Heart right ventricle (tissue), 16 donors: ENCODE measurements around the gene VPS54. TPM values are rescaled to one million over a fixed set of nuclear protein-coding genes. Genes with fewer than 3 reads are reported as not detected.

Experiments used
- ATAC-seq, 8 donors: fragments of 200-7000 bp; cut with Tn5 transposase; one replicate each; pipeline ENCODE4 v1.9.1; 2020; ENCODE audit warnings: mild to moderate bottlenecking in 8 of 8, moderate library complexity in 8 of 8, moderate number of reproducible peaks in 1 of 8
- DNase-seq, 2 donors: peaks; one replicate each; pipeline ENCODE4 v3.0.0-alpha.2; 2020
- H3K27ac ChIP-seq, 10 donors: fragments of 200-600 bp; sonication (generic) in 2 of 10; one replicate each; pipeline versions ENCODE4 v1.5.0 to v1.8.0; 2020 to 2022; ENCODE audit warnings: mild to moderate bottlenecking in 3 of 10
- H3K27me3 ChIP-seq, 7 donors: fragments of 200-600 bp; one replicate each; pipeline ENCODE4 v1.8.0; 2021 to 2022; ENCODE audit warnings: mild to moderate bottlenecking in 2 of 7
- H3K36me3 ChIP-seq, 9 donors: fragments of 200-600 bp; sonication (generic) in 1 of 9; one replicate each; pipeline versions ENCODE4 v1.5.0 to v1.8.0; 2020 to 2022; ENCODE audit warnings: mild to moderate bottlenecking in 2 of 9
- H3K4me1 ChIP-seq, 9 donors: fragments of 200-600 bp; sonication (generic) in 1 of 9; one replicate each; pipeline versions ENCODE4 v1.5.0 to v1.8.0; 2020 to 2022; ENCODE audit warnings: mild to moderate bottlenecking in 4 of 9
- H3K4me3 ChIP-seq, 10 donors: fragments of 200-600 bp; sonication (generic) in 2 of 10; one replicate each; pipeline versions ENCODE4 v1.5.0 to v1.8.0; 2020 to 2022; ENCODE audit warnings: mild to moderate bottlenecking in 7 of 10, moderate library complexity in 2 of 10
- H3K9me3 ChIP-seq, 11 donors: fragments of 200-600 bp in 10 of 11; sonication (generic) in 2 of 11; one replicate each; pipeline versions ENCODE4 v1.5.0 to v1.8.0; 2013 to 2022; ENCODE audit warnings: mild to moderate bottlenecking in 2 of 11, control low read depth in 1 of 11, moderate library complexity in 1 of 11
- WGBS, 2 donors: extraction: QIAGEN DNeasy Blood & Tissue Kit; methylation state at CpG; one replicate each; pipeline ENCODE4 v1.1.7; 2013; ENCODE audit warnings: inconsistent platforms in 1 of 2; 5-methylcytosine and 5-hydroxymethylcytosine counted together
- intact Hi-C, 10 donors: fragments of 100-400 bp; cut with DNase I; formaldehyde crosslinking; loops; one replicate each; pipeline versions ENCODE4 v1.11.1 to v1.14.2; 2022
- polyA plus RNA-seq, 2 donors: library from polyadenylated mRNA; stranded (reverse); fragments of 200-250 nt; gene quantifications; one replicate each; pipeline ENCODE4 v1.2.3, GENCODE V29; 2013
- total RNA-seq, 10 donors: library from RNA; stranded (reverse); fragmentation: NEBNext Ultra II Directional in 3 of 10; extraction: Animal tissue kit (Norgen Biotek cat#: 25700) in 3 of 10; gene quantifications; one replicate each; pipeline versions ENCODE4 v1.2.1 to v1.2.4, GENCODE V29; 2021 to 2023
- TF ChIP-seq, protein P1 (sequence below), 9 donors: fragments of 200-600 bp; sonication (generic) in 2 of 9; IDR thresholded peaks; one replicate each; pipeline versions ENCODE4 v1.5.0 to v1.8.0; 2021 to 2022; ENCODE audit warnings: antibody characterized with exemption in 9 of 9, mild to moderate bottlenecking in 5 of 9, moderate library complexity in 1 of 9
- donor health status: Arrhythmogenic right ventricular cardiomyopathy.
- donor health status: ischemic (EF 13 %, LVEDD 7.1; RV severe dilation, severe dysfunction).
- donor health status: healthy with polysubstance abuse.
- donor health status: DM: no; HTN: yes; CAD: no.
- donor health status: DM: no; HTN: no; CAD: no.
- donor health status: ischemic (EF 25% LVEDD 6.9; RV normal size, moderate dysfunction).
- donor health status: ischemic (EF 25% LVEDD 5.7; RV mildly dilated, moderate dysfunction).
- donor health status: healthy.
- donor health status: DM: yes; HTN: yes; CAD: no.
- donor health status: Ischemic cardiomyopathy.
- donor health status: ischemic (EF 35%, LVEDD 5.7; RV mildly dilated, moderate dysfunction).
- donor health status: nonischemic (EF 11% LVEDD 7.7; RV severe dilation, severe dysfunction).
- donor health status: DM: yes; HTN: yes; CAD: no.
- donor health status: PGD.
- donor health status: ischemic (EF 29% LVEDD 5.4; RV normal size, mild dysfunction).
- donor health status: nonischemic (EF 23%, LVEDD 6.1; RV moderate dilation, normal function).

Gene VPS54
- total and polyA plus RNA-seq, 12 donors, result 8.3 to 12.7 (median 10.5) TPM

DNA sequence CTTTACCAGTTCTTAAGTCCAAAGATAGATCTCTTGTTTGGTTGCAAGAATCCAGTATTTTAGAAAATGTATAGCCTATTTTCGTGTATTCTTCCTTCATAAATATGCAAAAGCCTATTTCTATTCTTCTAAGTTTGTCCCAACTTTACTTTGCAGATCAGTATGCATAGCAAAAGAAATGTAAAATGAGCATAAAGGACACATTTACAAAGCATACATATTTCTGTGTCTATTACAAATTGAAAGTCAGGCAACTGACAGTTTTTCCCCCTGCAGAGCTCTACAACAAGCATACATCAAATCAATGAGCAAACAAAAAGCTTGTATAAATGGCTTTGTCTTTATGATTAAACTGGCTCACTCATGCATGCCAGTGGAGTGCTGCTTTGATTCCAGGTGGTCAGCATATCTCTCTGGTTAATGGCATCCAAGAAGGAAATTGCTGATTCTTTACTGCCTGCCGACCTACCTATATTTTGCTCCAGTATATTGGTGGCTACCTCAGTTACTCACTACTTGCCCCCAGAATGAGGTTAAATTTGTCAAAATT lies 10.0 kb upstream of the VPS54 start:
- no peaks in the 10 kb centered on the region for H3K36me3 ChIP-seq
- H3K27ac ChIP-seq, result no peak overlapping the region
- no peak for ATAC-seq
- peaks cover 0 to 2% (median 0%) of the 10 kb centered on the region in 11 donors for H3K9me3 ChIP-seq
- 91 to 92% methylated on average over 2 of the region's 2 CpGs for WGBS, 2 donors
- TF ChIP-seq, protein P1, sequence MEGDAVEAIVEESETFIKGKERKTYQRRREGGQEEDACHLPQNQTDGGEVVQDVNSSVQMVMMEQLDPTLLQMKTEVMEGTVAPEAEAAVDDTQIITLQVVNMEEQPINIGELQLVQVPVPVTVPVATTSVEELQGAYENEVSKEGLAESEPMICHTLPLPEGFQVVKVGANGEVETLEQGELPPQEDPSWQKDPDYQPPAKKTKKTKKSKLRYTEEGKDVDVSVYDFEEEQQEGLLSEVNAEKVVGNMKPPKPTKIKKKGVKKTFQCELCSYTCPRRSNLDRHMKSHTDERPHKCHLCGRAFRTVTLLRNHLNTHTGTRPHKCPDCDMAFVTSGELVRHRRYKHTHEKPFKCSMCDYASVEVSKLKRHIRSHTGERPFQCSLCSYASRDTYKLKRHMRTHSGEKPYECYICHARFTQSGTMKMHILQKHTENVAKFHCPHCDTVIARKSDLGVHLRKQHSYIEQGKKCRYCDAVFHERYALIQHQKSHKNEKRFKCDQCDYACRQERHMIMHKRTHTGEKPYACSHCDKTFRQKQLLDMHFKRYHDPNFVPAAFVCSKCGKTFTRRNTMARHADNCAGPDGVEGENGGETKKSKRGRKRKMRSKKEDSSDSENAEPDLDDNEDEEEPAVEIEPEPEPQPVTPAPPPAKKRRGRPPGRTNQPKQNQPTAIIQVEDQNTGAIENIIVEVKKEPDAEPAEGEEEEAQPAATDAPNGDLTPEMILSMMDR (IDR thresholded peaks at IDR 0.05), result no peak
- intact Hi-C loops, result no loop called here
- H3K27me3 ChIP-seq, result peaks cover 0 to 3% (median 0%) of the 10 kb centered on the region in 7 donors
- H3K4me3 ChIP-seq, result no peak overlapping the region
- DNase-seq, result no peak
- H3K4me1 ChIP-seq, result no peaks in the 10 kb centered on the region

DNA sequence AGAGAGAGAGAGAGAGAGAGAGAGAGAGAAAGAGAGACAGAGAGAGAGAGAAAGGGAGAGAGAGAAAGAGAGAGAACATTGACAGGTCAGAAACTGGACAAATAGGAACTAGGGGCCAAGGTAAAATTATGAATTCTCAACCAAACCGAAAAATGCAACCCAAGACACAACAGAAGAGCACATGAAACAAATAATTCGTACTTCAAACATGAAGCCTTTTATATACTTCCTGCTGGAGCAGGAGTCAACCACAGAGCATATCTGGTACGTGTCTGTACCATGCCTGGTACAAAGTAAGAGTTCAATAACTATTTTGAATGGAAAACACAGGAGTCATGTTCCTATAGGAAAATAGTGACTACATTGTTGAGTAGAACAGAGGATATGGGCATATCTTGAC lies 6.5 kb upstream of the VPS54 start:
- ATAC-seq (no peak), DNase-seq (no peak)
- no peaks in the 10 kb centered on the region for H3K9me3 ChIP-seq
- 90 to 93% methylated on average over 3 of the region's 3 CpGs for WGBS, 2 donors
- no peaks in the 10 kb centered on the region for H3K36me3 ChIP-seq
- peaks cover 0 to 15% (median 7%) of the 10 kb centered on the region in 9 donors for H3K4me1 ChIP-seq
- intact Hi-C loops, result no loop called here
- H3K27ac ChIP-seq, result no peak overlapping the region
- H3K27me3 ChIP-seq, result peaks cover 0 to 3% (median 0%) of the 10 kb centered on the region in 7 donors
- H3K4me3 ChIP-seq, result no peak overlapping the region
- TF ChIP-seq, protein P1 (IDR thresholded peaks at IDR 0.05), result no peak

DNA sequence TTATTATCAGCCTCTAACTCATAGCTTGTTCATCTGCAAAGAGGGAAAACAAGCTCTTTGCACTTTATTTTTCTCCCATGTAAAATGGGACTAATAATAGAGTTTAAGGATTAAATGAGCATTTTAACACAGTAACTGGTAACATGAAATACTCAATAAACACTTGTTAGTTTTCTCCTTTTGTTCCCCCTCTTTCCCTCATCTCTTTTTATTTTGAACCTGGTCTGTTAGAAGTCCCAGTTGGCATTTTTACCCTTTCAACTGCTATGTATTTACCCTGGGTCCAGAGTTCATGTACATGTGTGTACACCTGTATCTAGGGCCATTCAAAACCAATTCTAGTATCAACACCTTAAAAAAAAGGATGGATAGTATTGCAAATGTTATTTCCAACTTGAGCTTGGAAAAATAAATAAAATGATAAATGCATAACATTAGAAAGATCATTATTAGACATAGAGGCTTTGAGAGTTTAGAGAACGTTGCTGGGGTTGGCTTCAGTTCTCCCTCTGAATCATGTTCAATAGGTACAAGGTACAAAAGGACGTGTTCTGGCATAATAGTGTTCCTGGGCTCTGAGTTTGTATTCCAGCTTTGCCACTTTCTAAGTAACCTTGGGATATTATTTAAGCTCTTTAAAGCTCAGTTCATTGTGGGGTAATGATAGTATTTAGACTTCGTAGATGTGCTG lies 5.2 kb upstream of the VPS54 start:
- WGBS, 2 donors, result 94 to 96% methylated on average over 3 of the region's 3 CpGs
- Histone ChIP-seq H3K9me3 (no peaks in the 10 kb centered on the region), H3K27ac (no peak overlapping the region), H3K36me3 (no peaks in the 10 kb centered on the region), H3K4me3 (no peak overlapping the region), H3K4me1 (peaks cover 0 to 26% (median 15%) of the 10 kb centered on the region in 9 donors), H3K27me3 (no peaks in the 10 kb centered on the region)
- no peak for ATAC-seq
- no peak for DNase-seq
- intact Hi-C loops, result no loop called here
- TF ChIP-seq, protein P1 (IDR thresholded peaks at IDR 0.05), result no peak

DNA sequence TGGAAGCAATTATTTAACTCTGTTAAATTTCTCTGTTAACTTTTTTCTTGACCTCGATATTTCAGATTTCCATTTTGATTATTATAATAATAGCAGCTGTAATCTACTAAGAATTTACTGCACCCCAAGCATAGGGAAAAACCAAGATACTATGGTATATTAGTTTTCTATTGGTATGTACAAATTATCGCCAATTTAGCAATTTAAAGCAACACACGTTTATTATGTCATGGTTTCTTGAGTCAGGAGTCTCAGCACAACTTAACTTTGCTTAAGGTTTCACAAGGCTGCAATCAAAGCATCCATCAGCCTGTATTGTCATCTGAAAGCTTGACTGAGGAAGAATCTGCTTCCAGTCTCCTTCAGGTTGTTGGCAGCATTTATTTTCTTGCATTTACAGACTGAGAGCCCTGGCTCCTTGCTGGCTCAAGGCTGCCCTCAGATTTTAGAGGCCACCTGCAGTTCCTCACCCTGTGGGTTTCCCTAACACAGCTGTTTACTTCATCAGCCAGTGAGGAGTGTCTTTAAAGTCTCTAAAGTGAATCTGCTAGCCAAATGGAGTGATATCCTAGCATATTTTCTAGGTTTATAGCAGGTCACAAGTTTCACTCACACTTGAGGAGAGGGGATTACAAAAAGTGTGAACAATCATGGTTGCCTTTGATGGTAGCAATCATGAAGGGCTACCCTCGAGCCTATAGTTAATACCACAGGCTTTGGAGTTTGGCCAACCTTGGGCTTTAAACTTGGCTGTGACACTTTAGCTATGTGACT lies 4.4 kb upstream of the VPS54 start:
- no peak overlapping the region for H3K27ac ChIP-seq
- H3K9me3 ChIP-seq, result no peaks in the 10 kb centered on the region
- intact Hi-C loops, result no loop called here
- H3K4me3 ChIP-seq, result no peak overlapping the region
- WGBS, 2 donors, result 76 to 81% methylated on average over 4 of the region's 4 CpGs
- ATAC-seq, result no peak
- no peak for DNase-seq
- H3K4me1 ChIP-seq, result peaks cover 0 to 26% (median 15%) of the 10 kb centered on the region in 9 donors
- H3K36me3 ChIP-seq, result no peaks in the 10 kb centered on the region
- H3K27me3 ChIP-seq, result no peaks in the 10 kb centered on the region
- TF ChIP-seq, protein P1 (IDR thresholded peaks at IDR 0.05), result no peak
